ENCODE data around the gene SLC43A3. TPM values are rescaled to one million over a fixed set of nuclear protein-coding genes. Genes with fewer than 3 reads are reported as not detected.

The SLC43A3 gene
- total and polyA plus RNA-seq, 9 of the 15 experiments (the other 6 are each of a cell fraction or from before 2014, with no cell fraction given) = 63.7 to 281 (median 139) TPM

DNA sequence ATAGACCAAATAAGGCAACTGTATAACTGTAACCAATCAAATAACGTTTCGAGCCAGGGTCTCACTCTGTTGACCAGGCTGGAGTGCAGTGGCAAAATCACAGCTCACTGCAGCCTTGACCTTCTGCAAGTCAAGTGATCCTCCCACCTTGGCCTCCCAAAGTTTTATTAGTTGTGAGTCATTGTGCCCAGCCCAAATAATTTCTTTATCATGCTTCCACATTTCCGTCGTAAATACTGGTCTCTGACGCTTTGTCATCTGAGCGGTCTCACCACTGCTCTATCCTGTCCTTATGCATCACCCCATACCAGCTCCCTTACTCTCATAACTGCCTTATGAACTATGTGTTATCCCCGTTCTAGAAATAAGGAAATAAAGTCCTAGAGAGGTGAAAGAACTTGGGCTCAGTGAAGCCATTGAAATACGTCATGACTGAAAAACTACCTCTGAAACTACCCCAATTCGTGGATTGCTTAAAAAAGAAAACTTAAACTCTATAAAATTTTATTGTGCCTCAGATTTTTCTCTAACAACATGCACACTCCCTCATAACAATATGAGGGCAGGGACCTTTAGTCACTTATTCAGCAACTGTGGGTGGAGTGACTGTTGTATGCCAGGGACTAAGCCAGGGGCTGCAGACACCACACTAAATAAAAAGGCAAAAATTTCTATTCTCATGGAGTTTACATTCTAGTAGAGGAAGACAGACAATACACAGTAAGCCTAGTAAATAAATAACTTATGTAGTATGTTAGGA lies 17.6 kb upstream of the SLC43A3 start (continued):
- no peak for TF ChIP-seq RFX1 (IDR thresholded peaks at IDR 0.05)
- TF ChIP-seq ZNF143 (CRISPR knock-in tag; IDR thresholded peaks at IDR 0.05) = no peak
- 0 out of 2 replicates have a peak, but pooled peaks have one; percentile 31 for TF ChIP-seq SMARCA4 (IDR thresholded peaks at IDR 0.05)
- TF ChIP-seq ATF7 (IDR thresholded peaks at IDR 0.05) = no peak
- TF ChIP-seq FUS (optimal IDR thresholded peaks at IDR 0.05; ENCODE audit: low read depth, low read length) = no peak
- TF ChIP-seq ZKSCAN1 (IDR thresholded peaks at IDR 0.05; ENCODE audit: low read depth, low read length) = no peak
- no peak for TF ChIP-seq ZBTB8A (IDR thresholded peaks at IDR 0.05; ENCODE audit: partially characterized antibody)
- peak; percentile 41 for TF ChIP-seq NCOR1 (IDR thresholded peaks at IDR 0.05)
- TF ChIP-seq HLTF (IDR thresholded peaks at IDR 0.05) = no peak
- no peak for TF ChIP-seq NFIX (CRISPR knock-in tag; IDR thresholded peaks at IDR 0.05; ENCODE audit: low read depth)
- no peak for TF ChIP-seq SAFB (IDR thresholded peaks at IDR 0.05; ENCODE audit: borderline replicate concordance, low read depth, low read length)
- peak; percentile 33 for TF ChIP-seq RBM25 (IDR thresholded peaks at IDR 0.05; ENCODE audit: low read depth, low read length, severe bottlenecking)
- no peak for TF ChIP-seq ZNF311 (CRISPR knock-in tag; IDR thresholded peaks at IDR 0.05)
- no peak for TF ChIP-seq PHF8 (IDR thresholded peaks at IDR 0.05; ENCODE audit: borderline replicate concordance, low read length)
- TF ChIP-seq TSC22D4 (tag; IDR thresholded peaks at IDR 0.05) = no peak
- TF ChIP-seq, protein P1, sequence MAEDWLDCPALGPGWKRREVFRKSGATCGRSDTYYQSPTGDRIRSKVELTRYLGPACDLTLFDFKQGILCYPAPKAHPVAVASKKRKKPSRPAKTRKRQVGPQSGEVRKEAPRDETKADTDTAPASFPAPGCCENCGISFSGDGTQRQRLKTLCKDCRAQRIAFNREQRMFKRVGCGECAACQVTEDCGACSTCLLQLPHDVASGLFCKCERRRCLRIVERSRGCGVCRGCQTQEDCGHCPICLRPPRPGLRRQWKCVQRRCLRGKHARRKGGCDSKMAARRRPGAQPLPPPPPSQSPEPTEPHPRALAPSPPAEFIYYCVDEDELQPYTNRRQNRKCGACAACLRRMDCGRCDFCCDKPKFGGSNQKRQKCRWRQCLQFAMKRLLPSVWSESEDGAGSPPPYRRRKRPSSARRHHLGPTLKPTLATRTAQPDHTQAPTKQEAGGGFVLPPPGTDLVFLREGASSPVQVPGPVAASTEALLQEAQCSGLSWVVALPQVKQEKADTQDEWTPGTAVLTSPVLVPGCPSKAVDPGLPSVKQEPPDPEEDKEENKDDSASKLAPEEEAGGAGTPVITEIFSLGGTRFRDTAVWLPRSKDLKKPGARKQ (CRISPR knock-in tag; IDR thresholded peaks at IDR 0.05) = no peak
- TF ChIP-seq, protein P2, sequence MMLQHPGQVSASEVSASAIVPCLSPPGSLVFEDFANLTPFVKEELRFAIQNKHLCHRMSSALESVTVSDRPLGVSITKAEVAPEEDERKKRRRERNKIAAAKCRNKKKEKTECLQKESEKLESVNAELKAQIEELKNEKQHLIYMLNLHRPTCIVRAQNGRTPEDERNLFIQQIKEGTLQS (IDR thresholded peaks at IDR 0.05) = peak; percentile 63
- TF ChIP-seq, protein P2 (CRISPR knock-in tag; conservative IDR thresholded peaks at IDR 0.05) = no peak
- TF ChIP-seq, protein P3, sequence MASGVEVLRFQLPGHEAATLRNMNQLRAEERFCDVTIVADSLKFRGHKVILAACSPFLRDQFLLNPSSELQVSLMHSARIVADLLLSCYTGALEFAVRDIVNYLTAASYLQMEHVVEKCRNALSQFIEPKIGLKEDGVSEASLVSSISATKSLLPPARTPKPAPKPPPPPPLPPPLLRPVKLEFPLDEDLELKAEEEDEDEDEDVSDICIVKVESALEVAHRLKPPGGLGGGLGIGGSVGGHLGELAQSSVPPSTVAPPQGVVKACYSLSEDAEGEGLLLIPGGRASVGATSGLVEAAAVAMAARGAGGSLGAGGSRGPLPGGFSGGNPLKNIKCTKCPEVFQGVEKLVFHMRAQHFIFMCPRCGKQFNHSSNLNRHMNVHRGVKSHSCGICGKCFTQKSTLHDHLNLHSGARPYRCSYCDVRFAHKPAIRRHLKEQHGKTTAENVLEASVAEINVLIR (CRISPR knock-in tag; IDR thresholded peaks at IDR 0.05) = no peak
- no peak for TF ChIP-seq ZNF24 (IDR thresholded peaks at IDR 0.05)
- TF ChIP-seq ZNF121 (CRISPR knock-in tag; conservative IDR thresholded peaks at IDR 0.05) = peak; percentile 29

All from K562 (cell line).